RPMI7951 (cell line): ENCODE data around the gene TUBGCP5. TPM values are rescaled to one million over a fixed set of nuclear protein-coding genes. Genes with fewer than 3 reads are reported as not detected.
A peak's percentile ranks its signal among the peaks of the same experiment; 100 is the strongest.

Experiments used
- DNase-seq: peaks from one replicate; pipeline ENCODE4 v3.0.0-alpha.2; 2012; ENCODE audit warnings: low read depth
- total RNA-seq: library from RNA; depleted of rRNA; stranded (reverse); fragments of >200 nt; shearing (Covaris generic); gene quantifications from 2 replicates; pipeline ENCODE4 v1.2.3, GENCODE V29; 2014

TUBGCP5 gene
- total RNA-seq, 1 experiment from 2014 or later: 21.9 TPM

DNA sequence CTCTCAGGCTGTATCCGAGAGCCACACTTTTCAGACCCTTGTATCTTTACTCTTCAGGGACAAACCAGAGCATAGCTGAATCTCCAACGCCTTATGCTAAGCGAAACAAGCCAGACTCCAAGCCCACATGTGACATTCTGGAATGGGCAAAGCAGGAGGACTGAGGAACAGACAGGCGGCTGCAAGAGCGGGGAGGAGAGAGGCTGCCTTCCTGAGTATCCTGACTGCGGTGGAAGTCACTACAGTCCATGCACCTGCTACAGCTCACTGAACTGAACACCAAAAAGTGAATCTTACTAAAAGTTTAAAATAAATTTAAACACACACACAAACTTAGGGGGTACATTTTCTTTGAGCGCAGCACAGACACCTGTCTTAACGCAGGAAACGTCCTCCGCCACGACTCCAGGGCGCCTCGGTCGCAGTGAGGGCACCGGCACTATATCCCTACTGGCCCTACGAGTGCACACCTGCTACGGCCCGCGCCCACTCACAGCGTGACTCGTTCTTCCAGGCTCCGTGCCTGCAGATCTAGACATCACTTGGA is 60.6 kb downstream of the TUBGCP5 start:
- DNase-seq: no peak

DNA sequence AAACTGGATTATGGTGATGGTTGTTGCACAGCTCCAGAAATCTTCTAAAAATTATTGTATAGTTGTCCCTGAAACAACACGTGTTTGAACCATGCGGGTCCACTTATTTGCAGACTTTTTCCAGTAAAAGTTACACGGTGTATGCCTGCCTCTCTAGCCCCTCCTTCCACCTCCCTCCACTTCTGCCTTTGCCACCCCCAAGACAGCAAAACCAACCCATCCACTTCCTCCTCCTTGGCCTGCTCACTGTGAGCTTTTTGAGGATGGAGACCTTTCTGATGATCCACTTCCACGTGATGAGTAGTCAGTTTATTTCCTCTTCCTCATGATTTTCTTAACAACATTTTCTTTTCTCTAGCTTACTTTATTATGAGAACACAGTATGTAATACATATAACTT is 64.6 kb downstream of the TUBGCP5 start:
- DNase-seq: no peak

DNA sequence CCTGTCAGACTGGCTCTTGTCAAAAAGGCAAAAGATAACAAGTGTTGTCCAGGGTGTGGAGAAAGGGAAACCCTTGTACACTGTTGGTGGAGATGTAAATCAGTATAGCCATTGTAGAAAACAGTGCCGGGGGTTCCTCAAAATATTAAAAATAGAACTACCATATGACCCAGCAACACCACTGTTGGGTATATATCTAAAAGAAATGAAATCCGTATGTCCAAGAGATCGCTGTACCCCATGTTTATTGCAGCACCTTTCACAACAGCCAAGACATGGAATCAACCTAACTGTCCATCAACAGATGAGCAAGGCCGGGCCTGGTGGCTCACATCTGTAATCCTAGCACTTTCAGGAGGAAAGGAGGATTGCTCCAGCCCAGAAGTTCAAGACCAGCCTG is 65.4 kb downstream of the TUBGCP5 start:
- DNase-seq: no peak

DNA sequence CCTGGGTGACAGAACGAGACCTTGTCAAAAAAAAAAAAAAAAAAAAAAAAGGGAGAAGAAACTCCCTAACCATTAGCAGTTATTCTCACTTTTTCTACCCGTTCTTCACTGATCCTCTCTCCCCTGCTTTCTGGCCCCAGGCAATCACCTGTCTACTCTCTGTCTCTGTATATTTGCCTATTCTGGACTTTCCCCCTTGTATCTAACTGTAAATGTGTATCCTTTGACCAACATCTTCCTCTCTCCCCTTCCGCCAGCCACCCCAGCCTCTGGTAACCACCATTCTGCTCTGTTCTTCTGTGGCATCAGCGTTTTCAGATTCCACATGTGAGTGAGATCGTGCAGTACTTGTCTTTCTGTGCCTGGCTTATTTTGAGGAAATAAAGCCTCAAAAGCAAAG is 66.1 kb downstream of the TUBGCP5 start:
- DNase-seq: no peak

DNA sequence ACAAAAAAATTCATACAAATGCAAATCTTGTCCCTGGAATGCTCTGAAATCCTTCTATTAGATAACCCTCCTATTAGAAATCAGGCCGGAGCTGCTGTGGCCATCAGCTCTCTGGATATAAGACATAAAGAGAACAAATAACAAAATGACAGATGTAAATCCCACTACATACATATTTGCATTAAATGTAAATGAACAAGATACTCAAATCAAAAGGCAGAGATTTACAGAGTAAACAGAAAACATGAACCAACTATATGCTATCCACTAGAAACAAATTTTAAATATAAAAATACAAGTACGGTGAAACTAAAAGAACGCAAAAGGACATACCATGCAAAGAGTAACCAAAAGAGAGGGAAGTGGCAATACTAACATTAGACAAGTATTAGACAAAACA is 69.9 kb downstream of the TUBGCP5 start:
- no peak for DNase-seq

DNA sequence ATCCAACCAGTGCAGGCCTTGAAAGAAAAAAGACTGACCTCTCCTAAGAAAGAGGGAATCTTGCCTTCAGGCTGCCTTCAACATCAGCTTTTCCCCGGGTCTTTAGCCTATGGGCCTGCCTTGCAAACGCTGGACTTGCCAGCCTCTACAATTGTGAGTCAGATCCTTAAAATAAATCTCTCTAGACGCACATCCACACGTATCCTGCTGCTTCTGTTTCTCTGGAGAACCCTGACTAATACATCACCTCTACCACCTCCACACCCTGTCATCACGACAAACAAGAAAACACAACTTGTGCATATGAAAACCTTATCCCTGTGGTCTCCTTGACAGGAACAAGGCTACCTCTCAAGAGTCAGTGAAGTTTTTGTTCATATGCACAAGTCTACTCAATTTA is 71.0 kb downstream of the TUBGCP5 start:
- peak; percentile 91 for DNase-seq

DNA sequence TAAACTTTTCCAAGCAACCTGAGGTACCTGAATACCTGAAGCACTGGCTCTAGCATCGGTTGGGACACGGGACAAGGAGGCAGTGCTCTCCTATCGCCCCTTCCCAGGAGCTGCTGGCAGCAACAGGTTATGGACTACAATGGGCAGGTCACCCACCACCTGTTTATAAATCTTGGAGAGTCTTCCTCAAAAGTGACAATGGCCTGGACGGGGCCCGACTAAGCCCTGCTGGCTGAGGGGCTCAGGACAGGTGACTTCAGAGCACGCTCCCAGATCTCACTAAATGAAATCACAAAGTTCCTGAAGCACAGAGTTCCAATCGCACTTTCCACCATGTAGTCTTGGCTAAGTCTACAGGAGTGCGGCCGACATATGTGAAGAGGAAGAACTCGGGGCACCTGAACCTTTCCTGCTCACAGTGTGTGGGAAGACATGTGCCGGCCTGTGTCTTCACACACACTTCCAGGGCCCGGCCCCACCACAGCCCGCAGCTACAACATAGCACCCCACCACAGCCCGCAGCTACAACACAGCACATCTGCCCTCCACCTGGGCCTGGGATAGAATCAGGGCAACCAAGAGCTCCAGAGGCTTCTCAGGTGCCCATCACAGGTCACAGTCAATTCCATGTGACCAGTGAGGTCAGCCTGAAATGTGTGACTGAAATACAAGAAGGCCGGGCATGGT is 72.1 kb downstream of the TUBGCP5 start:
- no peak for DNase-seq

DNA sequence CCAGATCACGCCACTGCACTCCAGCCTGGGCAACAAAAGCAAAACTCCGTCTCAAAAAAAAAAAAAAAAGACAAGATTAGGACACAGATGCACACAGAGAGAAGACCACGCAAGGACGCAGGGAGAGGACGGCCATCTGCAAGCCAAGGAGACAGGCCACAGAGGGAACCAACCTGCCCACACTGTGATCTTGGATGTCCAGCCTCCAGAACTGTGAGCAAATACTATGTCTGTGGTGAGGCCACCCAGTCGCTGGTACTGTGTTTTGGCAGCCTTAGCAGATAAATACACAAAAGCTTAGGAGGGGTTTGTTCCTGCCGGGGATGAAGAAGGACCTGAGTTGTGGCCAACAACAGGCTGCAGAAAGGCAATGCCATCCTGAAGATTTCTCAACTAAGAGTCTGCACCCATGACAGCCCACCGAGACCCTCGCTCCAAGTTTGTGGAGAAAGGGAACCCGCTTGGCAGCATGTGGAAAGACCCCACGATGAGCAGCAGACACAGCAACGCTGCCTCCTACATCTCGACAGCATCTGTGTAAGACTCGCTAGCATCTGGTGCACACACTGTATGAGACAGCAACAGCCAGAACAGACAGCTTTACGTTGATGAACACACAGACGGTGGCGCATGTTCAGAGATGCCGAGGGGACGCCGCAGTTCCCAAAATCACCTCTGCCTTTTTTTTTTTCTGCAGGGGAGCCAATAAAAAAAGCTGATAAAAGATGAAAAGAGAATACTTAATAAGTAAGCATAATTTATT is 72.9 kb downstream of the TUBGCP5 start:
- DNase-seq: no peak

DNA sequence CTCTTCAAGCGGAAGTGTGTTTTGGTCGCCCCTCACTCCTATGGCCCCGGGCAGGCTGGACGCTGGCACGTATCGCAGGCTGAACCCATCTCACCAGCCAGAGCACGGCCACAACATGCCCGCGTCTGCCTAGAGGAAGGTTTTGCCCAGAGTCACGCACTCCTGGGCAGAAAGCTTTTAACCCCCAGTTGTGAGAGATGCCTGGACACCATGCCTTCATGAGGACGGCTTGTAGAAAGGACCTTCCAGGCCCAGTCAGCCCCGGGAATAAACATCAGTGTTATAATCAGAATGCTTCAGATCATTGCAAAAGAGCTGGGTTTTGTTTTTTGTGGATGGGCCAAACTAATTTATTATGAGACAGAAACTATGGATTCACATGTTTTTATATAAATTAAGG is 75.7 kb downstream of the TUBGCP5 start:
- no peak for DNase-seq

DNA sequence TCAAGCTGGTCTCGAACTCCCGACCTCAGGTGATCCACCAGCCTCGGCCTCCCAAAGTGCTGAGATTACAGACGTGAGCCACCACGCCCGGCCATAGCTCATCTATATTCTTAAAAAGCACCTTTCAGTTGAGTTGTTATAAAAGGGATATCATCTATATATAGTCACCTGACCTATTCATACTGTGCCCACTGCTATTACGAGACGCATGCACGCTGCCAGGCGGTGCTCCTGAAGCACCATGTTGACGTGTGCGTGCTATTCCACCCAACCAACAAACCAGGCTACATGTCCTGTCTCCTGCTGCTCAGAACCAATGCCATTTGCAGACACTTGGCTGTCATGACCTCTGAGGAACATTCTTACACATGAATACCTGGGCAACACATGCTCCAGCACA is 76.8 kb downstream of the TUBGCP5 start:
- DNase-seq: no peak

DNA sequence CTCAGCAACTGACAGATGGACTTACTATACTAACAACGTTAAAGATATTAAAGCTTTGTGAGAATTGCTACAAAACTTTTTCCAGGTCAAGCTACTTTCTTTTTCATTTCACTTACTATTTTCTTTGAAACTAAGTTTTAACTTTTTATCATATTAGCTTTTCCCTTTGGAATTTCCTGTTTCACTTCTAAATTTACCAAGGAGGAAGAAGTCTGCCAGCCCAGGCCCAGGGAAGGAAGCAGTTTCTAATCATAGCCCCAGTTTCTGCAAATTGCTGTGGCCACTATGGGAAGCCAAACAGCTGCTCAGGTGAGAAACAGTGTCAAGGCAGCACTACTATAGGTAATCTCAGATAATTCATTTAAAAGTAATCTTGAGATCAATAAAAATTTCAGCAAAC is 77.6 kb downstream of the TUBGCP5 start:
- DNase-seq: no peak

DNA sequence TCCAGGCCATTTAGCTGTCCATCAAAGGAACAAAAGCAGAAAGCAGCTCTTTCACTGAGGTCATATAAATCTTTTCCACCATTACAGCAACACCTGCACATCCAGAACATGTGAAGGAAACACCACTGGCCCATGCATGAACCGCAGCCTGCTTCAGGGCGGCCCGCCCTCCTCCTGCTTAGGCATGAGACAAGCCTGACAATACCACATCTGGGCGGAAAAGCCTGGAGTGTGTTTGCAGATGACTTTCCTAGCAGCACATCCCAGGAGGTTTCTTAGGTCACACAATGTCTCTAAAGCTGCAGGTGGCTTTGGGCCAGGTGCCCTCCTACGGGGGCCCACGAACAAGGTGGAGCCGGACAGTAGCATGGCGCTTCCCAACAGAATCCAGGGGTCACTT is 78.8 kb downstream of the TUBGCP5 start:
- DNase-seq: no peak

DNA sequence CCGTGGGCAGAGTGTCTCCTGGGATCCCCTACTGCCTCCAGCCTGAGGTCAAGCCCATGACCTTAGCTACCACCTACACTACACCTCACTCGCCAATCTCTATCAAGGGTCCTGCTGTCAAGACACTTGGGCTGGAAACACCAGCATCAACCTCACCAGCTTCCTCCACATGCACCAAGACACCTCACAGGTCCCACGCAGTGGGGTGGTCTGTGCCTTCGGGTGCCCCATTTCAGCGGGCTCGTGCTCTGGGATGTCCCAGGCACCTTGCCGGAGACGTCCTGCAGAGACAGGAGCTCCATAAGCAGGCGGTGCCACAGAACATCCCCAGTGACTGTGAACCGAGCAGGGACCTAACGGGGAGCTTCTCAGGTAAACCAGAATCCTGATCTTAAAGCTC is 79.2 kb downstream of the TUBGCP5 start:
- DNase-seq: no peak

DNA sequence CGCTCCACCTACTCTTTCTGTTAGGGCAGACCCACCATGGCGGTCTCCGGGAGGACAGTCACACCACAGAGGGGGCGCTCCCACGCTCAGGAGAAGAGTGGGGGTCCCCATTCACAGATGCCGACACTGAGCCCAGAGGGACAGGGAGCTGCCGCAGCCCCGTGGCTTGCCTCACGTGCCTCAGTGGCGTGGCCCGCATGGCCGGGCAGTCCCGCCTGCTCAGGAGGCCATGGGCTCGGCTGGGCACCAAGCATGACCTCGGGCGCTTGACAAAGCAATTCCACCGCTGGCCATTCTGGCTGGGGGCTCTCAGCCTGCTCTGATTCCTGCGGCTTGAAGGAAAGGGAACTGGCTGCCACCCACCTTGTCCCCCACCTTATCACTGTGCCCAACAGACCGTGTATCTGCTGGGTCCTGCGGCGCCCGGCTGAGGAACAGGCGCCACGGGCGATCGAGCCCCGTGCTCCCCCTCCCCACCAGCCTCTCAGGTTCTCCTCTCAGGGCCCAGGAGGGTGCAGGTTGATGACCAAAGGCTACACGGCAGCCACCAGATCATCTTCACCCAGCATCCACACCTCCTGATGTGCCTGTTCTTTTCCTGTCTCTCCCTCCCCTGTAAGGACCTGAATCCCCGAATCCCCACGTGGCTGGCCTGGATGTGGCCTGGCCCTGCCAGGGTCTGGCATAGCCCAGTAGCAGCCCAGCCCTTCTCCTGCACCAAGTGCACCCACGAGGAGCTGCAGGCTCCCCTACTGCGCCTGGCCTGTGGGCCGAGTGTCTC is 79.9 kb downstream of the TUBGCP5 start:
- DNase-seq: no peak

DNA sequence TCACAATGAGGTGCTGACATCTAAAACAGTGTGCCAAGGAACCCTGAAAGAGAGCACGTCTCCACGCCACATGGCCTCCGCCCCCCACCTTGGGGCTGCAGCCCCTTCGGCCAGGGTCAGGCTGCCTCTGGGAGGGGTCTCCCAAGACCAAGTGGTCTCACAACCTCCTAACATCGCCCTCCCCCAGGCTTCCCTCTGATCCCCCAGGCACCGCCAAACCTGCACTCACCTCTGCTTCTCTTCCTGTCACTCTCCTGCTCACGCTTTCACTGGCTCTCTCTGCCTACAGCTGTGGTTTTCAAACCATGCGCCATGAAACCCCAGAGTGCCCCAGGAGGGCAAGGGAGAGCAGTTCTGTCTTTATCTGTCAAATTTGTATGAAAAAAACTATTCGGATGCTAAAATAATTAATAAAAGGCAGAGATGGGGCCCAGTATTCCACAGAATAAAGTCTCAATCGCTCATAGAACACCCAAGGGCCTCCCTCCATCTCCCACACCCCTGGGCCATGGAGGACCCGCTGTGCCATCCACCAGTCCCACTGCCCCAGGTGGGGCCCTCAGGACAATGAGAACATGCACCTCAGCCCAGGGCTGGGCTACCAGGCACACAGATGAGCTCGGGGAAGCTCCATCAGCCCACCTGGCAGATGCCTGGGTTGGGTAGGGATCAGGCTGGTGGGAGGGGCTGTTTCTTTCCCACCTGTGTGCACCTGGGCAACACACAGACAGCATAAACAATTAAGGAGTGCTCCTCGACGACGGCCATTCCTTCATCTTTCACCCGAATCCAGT is 80.7 kb downstream of the TUBGCP5 start:
- DNase-seq: no peak

DNA sequence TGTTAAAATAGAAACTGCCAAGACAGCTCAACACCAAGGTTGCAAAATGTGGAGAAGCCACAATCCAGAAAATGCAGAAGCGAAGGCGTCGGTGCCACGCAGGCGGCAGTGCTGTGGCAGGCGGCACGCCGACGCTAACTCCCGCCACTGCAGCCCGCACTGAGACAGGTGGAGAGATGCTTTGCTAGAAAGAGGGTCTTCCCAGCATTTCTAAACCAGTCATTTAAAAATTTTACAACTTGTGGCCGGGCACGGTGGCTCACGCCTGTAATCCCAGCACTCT is 82.5 kb downstream of the TUBGCP5 start:
- no peak for DNase-seq

DNA sequence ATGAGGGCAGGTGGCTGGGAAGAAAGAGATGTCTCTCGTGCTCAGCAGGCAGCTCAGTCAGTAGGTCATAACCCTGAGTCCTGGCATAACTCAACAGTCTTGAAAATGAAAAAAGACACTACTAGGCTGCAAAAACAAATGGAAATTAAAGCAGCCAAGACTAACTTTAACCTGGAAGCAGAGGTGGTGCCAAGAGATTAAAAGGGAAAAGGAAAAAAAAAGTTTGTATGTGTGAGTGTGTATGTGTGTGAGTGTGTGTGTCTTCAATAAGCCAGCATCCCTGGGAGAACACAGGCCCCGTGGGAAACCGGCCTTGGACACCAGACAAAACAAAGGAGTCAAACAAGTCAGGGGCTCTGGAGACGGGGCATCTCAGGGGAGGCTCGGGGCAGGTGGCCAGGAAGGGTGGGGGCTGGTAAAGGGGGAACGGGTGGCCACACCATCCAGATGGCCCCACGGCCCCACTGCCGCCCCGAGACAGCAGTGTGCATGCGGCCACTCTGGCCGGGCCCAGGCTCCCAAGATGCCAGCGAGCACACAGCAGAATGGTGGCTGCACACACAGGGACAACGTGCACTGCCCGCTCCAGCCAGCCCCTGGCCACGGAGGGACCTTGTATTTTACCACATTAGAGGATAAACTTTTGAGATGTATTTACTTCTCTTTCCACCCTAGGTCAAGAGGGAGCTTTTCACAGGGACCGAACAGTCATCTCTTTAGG is 83.0 kb downstream of the TUBGCP5 start:
- no peak for DNase-seq

DNA sequence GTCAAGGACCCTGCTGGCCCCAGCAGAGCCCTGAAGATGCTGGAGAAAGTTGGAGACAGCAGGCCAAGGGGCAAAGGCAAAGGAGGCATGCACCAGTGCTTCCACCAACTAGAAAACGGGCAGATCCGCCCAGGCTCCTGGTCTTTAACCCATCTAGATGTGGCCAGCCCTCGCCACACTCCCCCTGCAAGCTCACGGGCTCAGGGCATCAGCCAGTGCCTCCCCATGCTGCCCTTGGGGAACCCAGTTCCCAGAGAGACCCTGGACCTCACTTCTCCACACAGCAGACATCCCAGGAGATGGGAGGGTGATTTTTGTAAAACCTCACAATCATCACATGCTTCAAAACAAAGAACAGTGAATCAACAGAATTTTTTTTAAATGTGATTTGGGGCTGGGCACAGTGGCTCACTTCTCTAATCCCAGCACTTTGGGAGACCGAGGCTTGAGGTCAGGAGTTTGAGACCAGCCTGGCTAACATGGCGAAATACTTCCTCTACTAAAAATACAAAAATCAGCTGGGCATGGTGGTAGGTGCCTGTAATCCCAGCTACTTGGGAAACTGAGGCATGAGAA is 83.7 kb downstream of the TUBGCP5 start:
- DNase-seq: no peak

DNA sequence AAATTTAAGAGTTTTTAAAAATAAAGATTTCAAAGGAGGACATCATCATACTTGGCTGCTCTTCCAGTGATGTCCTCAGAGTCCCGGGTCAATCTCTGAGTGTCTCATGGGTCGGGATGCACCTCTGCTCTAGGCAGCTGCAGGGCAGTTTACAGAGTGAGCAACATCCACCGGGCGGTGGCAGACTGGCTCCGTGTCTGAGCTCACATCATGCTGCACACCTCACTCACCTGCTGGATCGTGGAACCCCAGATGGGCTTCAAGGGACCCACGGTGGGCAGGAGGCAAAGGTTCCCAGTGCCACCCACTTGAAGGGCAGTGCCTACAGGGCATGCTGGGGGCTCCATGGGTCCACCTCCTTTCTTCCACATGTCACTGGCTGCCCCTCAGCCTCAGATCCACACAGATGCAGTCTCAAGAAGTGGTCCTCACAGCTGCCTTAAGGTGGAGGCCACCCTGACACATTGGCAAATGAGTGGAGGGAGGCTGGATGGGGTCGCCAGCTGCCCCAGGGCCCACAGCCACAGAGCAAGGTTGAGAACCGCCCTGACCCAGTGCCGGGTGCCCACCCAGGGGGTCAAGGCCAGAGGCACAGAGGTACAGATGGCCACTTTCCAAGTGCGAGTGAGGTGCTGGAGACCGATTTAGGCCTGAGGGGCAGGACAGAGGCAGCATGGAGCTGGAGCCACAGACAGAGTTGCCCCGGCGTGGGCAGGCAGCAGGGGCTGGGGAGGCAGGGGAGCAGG is 84.4 kb downstream of the TUBGCP5 start:
- no peak for DNase-seq

DNA sequence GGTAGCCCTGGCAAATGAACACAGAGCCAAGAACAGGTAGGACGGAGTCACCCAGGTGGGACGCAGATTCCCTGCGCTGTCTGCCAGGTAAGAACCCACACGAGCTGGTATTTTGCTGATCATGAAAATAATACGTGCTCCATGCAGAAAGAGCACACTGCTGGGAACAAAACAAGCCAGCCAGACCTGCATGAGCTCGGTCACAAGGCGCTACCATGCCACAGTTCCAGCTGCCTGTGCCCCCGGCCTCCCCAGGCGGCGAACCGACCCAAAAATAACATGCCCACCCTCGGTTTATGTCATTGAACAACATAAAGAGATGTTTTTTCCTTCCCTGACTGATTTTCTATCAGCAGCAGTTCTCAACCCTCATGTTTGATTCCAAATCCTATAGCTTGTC is 85.0 kb downstream of the TUBGCP5 start:
- no peak for DNase-seq
